RWPE2 (cell line): ENCODE results near the gene SELENOH.

Experiments used
- ATAC-seq: fragments of 200-7000 bp; cut with Tn5 transposase; 3 replicates; pipeline ENCODE4 v1.9.1; 2021; ENCODE audit warnings: low read depth
- DNase-seq: peaks from one replicate; pipeline ENCODE4 v3.0.0-alpha.2; 2020; ENCODE audit warnings: low spot score
- H3K27ac ChIP-seq: fragments of 450-650 bp; 2 replicates; pipeline ENCODE4 v1.5.1; 2017; ENCODE audit warnings: mild to moderate bottlenecking; ENCODE audit not compliant: poor library complexity, severe bottlenecking
- H3K27me3 ChIP-seq: fragments of 250-450 bp; sonication (Bioruptor Pico); 2 replicates; pipeline ENCODE4 v1.5.1; 2021; ENCODE audit warnings: mild to moderate bottlenecking, moderate library complexity; ENCODE audit not compliant: insufficient read depth, poor library complexity, severe bottlenecking
- H3K36me3 ChIP-seq: fragments of 250-450 bp; sonication (Bioruptor Pico); 2 replicates; pipeline ENCODE4 v1.5.1; 2020; ENCODE audit warnings: low read depth, mild to moderate bottlenecking, moderate library complexity
- H3K4me1 ChIP-seq: fragments of 250-450 bp; sonication (Bioruptor Pico); 2 replicates; pipeline ENCODE4 v1.5.1; 2021; ENCODE audit warnings: mild to moderate bottlenecking, moderate library complexity; ENCODE audit not compliant: insufficient read depth, poor library complexity, severe bottlenecking
- H3K4me3 ChIP-seq: fragments of 250-450 bp; sonication (Bioruptor Pico); 2 replicates; pipeline ENCODE4 v1.5.1; 2021; ENCODE audit warnings: mild to moderate bottlenecking, moderate library complexity; ENCODE audit not compliant: severe bottlenecking
- H3K9me3 ChIP-seq: fragments of 250-450 bp; sonication (Bioruptor Pico); 2 replicates; pipeline ENCODE4 v1.5.1; 2021; ENCODE audit warnings: mild to moderate bottlenecking, moderate library complexity; ENCODE audit not compliant: severe bottlenecking
- CTCF ChIP-seq: fragments of 450-650 bp; IDR thresholded peaks from one replicate; pipeline ENCODE4 v1.5.1; 2017; ENCODE audit warnings: mild to moderate bottlenecking, moderate library complexity; ENCODE audit not compliant: poor library complexity, severe bottlenecking

The SELENOH gene

GRCh38 chr11:57772562-57772961, 31.3 kb downstream of the SELENOH start:
- DNase-seq (no peak), ATAC-seq (peak; percentile 75)
- Histone ChIP-seq H3K36me3 (peaks cover 11% of the 10 kb centered on the region), H3K27ac (peak overlapping the region; percentile 62), H3K9me3 (no peaks in the 10 kb centered on the region), H3K4me1 (peaks cover 69% of the 10 kb centered on the region), H3K4me3 (no peak overlapping the region), H3K27me3 (no peaks in the 10 kb centered on the region)
- no peak for TF ChIP-seq CTCF

- peaks cover 74% of the 10 kb centered on the region for H3K4me1 ChIP-seq
Observed at GRCh38 chr11:57773026-57773598, 31.8 kb downstream of the SELENOH start.

GRCh38 chr11:57775491-57775890, 34.2 kb downstream of the SELENOH start:
- TF ChIP-seq CTCF = no peak
- Histone ChIP-seq H3K9me3 (no peaks in the 10 kb centered on the region), H3K36me3 (peaks cover 11% of the 10 kb centered on the region; the same call in 1 of the 2 replicates), H3K27me3 (no peaks in the 10 kb centered on the region), H3K27ac (peak overlapping the region; percentile 93), H3K4me1 (peaks cover 92% of the 10 kb centered on the region), H3K4me3 (no peak overlapping the region)
- ATAC-seq (no peak), DNase-seq (no peak)

More at GRCh38 chr11:57773026-57773598, 31.8 kb downstream of the SELENOH start:
- DNase-seq = no peak
- Histone ChIP-seq H3K27ac (peak overlapping the region; percentile 62), H3K9me3 (no peaks in the 10 kb centered on the region), H3K36me3 (peaks cover 10% of the 10 kb centered on the region), H3K4me3 (no peak overlapping the region), H3K27me3 (no peaks in the 10 kb centered on the region)
- ATAC-seq = no peak
- TF ChIP-seq CTCF = no peak

GRCh38 chr11:57776031-57776521, 34.8 kb downstream of the SELENOH start:
- Histone ChIP-seq H3K4me3 (no peak overlapping the region), H3K27ac (peak overlapping the region; percentile 93), H3K27me3 (no peaks in the 10 kb centered on the region), H3K4me1 (peaks cover 94% of the 10 kb centered on the region), H3K9me3 (no peaks in the 10 kb centered on the region), H3K36me3 (peaks cover 7% of the 10 kb centered on the region; the same call in 1 of the 2 replicates)
- TF ChIP-seq CTCF = no peak
- DNase-seq (no peak), ATAC-seq (no peak)

GRCh38 chr11:57776577-57777210, 35.4 kb downstream of the SELENOH start:
- ATAC-seq (no peak), DNase-seq (no peak)
- H3K4me1 ChIP-seq = peaks cover 94% of the 10 kb centered on the region
- no peak overlapping the region for H3K4me3 ChIP-seq
- peaks cover 6% of the 10 kb centered on the region; the same call in 1 of the 2 replicates for H3K36me3 ChIP-seq
- no peaks in the 10 kb centered on the region for H3K27me3 ChIP-seq
- TF ChIP-seq CTCF = no peak
- H3K27ac ChIP-seq = peak overlapping the region; percentile 93
- H3K9me3 ChIP-seq = no peaks in the 10 kb centered on the region
